HepG2 (cell line): ENCODE measurements around the gene EFNA3. TPM values are rescaled to one million over a fixed set of nuclear protein-coding genes. Genes with fewer than 3 reads are reported as not detected.

Experiments used
- AGO1 ChIP-seq: fragments of 200-400 bp; formaldehyde crosslinking; IDR thresholded peaks from 2 replicates; pipeline ENCODE4 v1.6.1; 2017; ENCODE audit warnings: mild to moderate bottlenecking, low read depth, low read length, moderate library complexity; ENCODE audit not compliant: poor library complexity, severe bottlenecking
- ARID3A ChIP-seq: IDR thresholded peaks from 2 replicates; pipeline ENCODE4 v1.6.1; 2012; ENCODE audit warnings: low read depth, low read length, improper control_type of control experiment
- ATM ChIP-seq: fragments of 450-650 bp; IDR thresholded peaks from 2 replicates; pipeline ENCODE4 v1.7.1; 2017; ENCODE audit warnings: mild to moderate bottlenecking, borderline replicate concordance
- CENPT ChIP-seq: sonication (generic); formaldehyde crosslinking; IDR thresholded peaks from 2 replicates; pipeline ENCODE4 v1.8.0; 2022; ENCODE audit warnings: low read depth, mild to moderate bottlenecking, moderate library complexity, missing genetic modification reagents
- E2F1 ChIP-seq: sonication (generic); formaldehyde crosslinking; IDR thresholded peaks from 2 replicates; pipeline ENCODE4 v1.5.0; 2020; ENCODE audit warnings: missing genetic modification reagents
- ETV5 ChIP-seq: IDR thresholded peaks from 2 replicates; pipeline ENCODE4 v1.6.1; 2018; ENCODE audit warnings: missing biosample characterization, missing genetic modification reagents, inconsistent platforms, borderline replicate concordance
- GABPB1 ChIP-seq: IDR thresholded peaks from 2 replicates; pipeline ENCODE4 v1.6.1; 2016; ENCODE audit warnings: mild to moderate bottlenecking, missing genetic modification reagents, moderate library complexity, missing compliant biosample characterization
- KDM3A ChIP-seq: IDR thresholded peaks from 2 replicates; pipeline ENCODE4 v1.6.1; 2018; ENCODE audit warnings: low read depth, missing compliant biosample characterization
- MEIS2 ChIP-seq: sonication (generic); formaldehyde crosslinking; IDR thresholded peaks from 2 replicates; pipeline ENCODE4 v1.9.0; 2021; ENCODE audit warnings: mild to moderate bottlenecking, missing genetic modification reagents
- NFIB ChIP-seq: sonication (generic); formaldehyde crosslinking; IDR thresholded peaks from 2 replicates; pipeline ENCODE4 v1.9.0; 2021; ENCODE audit warnings: missing genetic modification reagents, mild to moderate bottlenecking, borderline replicate concordance
- PRDM15 ChIP-seq: sonication (generic); formaldehyde crosslinking; IDR thresholded peaks from 2 replicates; pipeline ENCODE4 v1.4.0; 2020; ENCODE audit warnings: missing genetic modification reagents
- PRPF4 ChIP-seq: fragments of 200-400 bp; formaldehyde crosslinking; IDR thresholded peaks from 2 replicates; pipeline ENCODE4 v1.6.1; 2016; ENCODE audit warnings: low read length, low read depth; ENCODE audit not compliant: poor library complexity, severe bottlenecking
- RBFOX2 ChIP-seq: fragments of 200-400 bp; formaldehyde crosslinking; IDR thresholded peaks from 2 replicates; pipeline ENCODE4 v1.6.1; 2017; ENCODE audit warnings: low read depth, mild to moderate bottlenecking, low read length
- RELA ChIP-seq: sonication (generic); formaldehyde crosslinking; IDR thresholded peaks from 2 replicates; pipeline ENCODE4 v1.4.0; 2020; ENCODE audit warnings: missing genetic modification reagents
- RXRB ChIP-seq: IDR thresholded peaks from 2 replicates; pipeline ENCODE4 v1.6.1; 2016; ENCODE audit warnings: borderline replicate concordance, missing genetic modification reagents, missing compliant biosample characterization
- SALL1 ChIP-seq: sonication (generic); formaldehyde crosslinking; IDR thresholded peaks from 2 replicates; pipeline ENCODE4 v1.8.0; 2022; ENCODE audit warnings: mild to moderate bottlenecking, missing genetic modification reagents
- SOX13 ChIP-seq, 3 experiments: fragments of 450-650 bp in 1 of 3; sonication (generic) in 1 of 3; formaldehyde crosslinking in 1 of 3; IDR thresholded peaks in 2 of 3; conservative IDR thresholded peaks in 1 of 3; 2 replicates each; pipeline versions ENCODE4 v1.5.0 to v1.6.1; 2016 to 2020; ENCODE audit warnings: antibody characterized with exemption in 1 of 3, mild to moderate bottlenecking in 1 of 3, missing compliant biosample characterization in 1 of 3, missing genetic modification reagents in 1 of 3, moderate library complexity in 1 of 3
- TEAD2 ChIP-seq: sonication (generic); formaldehyde crosslinking; IDR thresholded peaks from 2 replicates; pipeline ENCODE4 v1.9.0; 2021; ENCODE audit warnings: missing genetic modification reagents
- ZKSCAN5 ChIP-seq: sonication (generic); formaldehyde crosslinking; IDR thresholded peaks from 2 replicates; pipeline ENCODE4 v1.5.1; 2020; ENCODE audit warnings: mild to moderate bottlenecking, missing genetic modification reagents
- ZNF264 ChIP-seq: sonication (generic); formaldehyde crosslinking; IDR thresholded peaks from 2 replicates; pipeline ENCODE4 v1.4.0; 2020; ENCODE audit warnings: missing genetic modification reagents
- ZNF543 ChIP-seq: sonication (generic); formaldehyde crosslinking; IDR thresholded peaks from 2 replicates; pipeline ENCODE4 v1.4.0; 2020; ENCODE audit warnings: mild to moderate bottlenecking, missing genetic modification reagents
- ZNF556 ChIP-seq: sonication (generic); formaldehyde crosslinking; IDR thresholded peaks from 2 replicates; pipeline ENCODE4 v1.4.0; 2020; ENCODE audit warnings: mild to moderate bottlenecking, missing genetic modification reagents, borderline replicate concordance
- ZNF713 ChIP-seq: sonication (generic); formaldehyde crosslinking; IDR thresholded peaks from 2 replicates; pipeline ENCODE4 v1.4.0; 2020; ENCODE audit warnings: mild to moderate bottlenecking, missing genetic modification reagents
- ZNF749 ChIP-seq: sonication (generic); formaldehyde crosslinking; IDR thresholded peaks from 2 replicates; pipeline ENCODE4 v1.8.0; 2022; ENCODE audit warnings: mild to moderate bottlenecking, missing genetic modification reagents, moderate library complexity, borderline replicate concordance
- polyA plus RNA-seq, 8 experiments: library from polyadenylated mRNA; depleted of rRNA in 3 of 8; stranded (reverse) in 7 of 8; unstranded in 1 of 8; fragments of >200 nt; fragmentation: Illumina TruSeq in 4 of 8; extraction: Trizol in 4 of 8; gene quantifications; 2 replicates each; pipeline versions ENCODE4 v1.2.1 to v1.2.3, GENCODE V29; 2011 to 2016; ENCODE audit warnings: low read depth in 4 of 8, missing spikeins in 1 of 8, mixed read lengths in 1 of 8; ENCODE audit not compliant: insufficient read depth in 1 of 8
- total RNA-seq, 5 experiments: library from RNA; depleted of rRNA; stranded (reverse); fragments of >200 nt; fragmentation: Illumina TruSeq; extraction: Trizol; gene quantifications; 2 replicates each; pipeline ENCODE4 v1.2.3, GENCODE V29; 2016; ENCODE audit warnings: low read depth in 1 of 5

EFNA3 gene
- total and polyA plus RNA-seq, 2 of the 13 experiments (the other 11 are each of a cell fraction or from before 2014, with no cell fraction given) = 1.0 to 5.7 TPM

- no peak for TF ChIP-seq ARID3A
- peak; percentile 62; the same call in 1 of the 2 replicates for TF ChIP-seq ZNF264 (CRISPR knock-in tag)
- TF ChIP-seq NFIB (CRISPR knock-in tag) = no peak
- TF ChIP-seq ZNF556 (CRISPR knock-in tag) = peak; percentile 76
- peak; percentile 93 for TF ChIP-seq GABPB1 (CRISPR knock-in tag)
- TF ChIP-seq ETV5 (CRISPR knock-in tag) = peak; percentile 82
- no peak for TF ChIP-seq ZNF713 (CRISPR knock-in tag)
- peak; percentile 35; the same call in 1 of the 2 replicates for TF ChIP-seq RELA (CRISPR knock-in tag)
- no peak for TF ChIP-seq SOX13 (IDR thresholded peaks at IDR 0.05)
- peak; percentile 25 to 66; a peak in 2 of 4 replicates for TF ChIP-seq SOX13 (CRISPR knock-in tag; conservative IDR thresholded peaks at IDR 0.05 in 1 of 2, IDR thresholded peaks at IDR 0.05 in 1 of 2)
- TF ChIP-seq AGO1 = peak; percentile 100
- peak; percentile 58 for TF ChIP-seq SALL1 (CRISPR knock-in tag)
- no peak for TF ChIP-seq CENPT (CRISPR knock-in tag)
- no peak for TF ChIP-seq TEAD2
- TF ChIP-seq ZNF749 = peak; percentile 83; the same call in 1 of the 2 replicates
- TF ChIP-seq ZNF543 (CRISPR knock-in tag) = peak; percentile 71; the same call in 1 of the 2 replicates
- no peak for TF ChIP-seq RXRB (CRISPR knock-in tag)
- peak; percentile 38; the same call in 1 of the 2 replicates for TF ChIP-seq E2F1
- TF ChIP-seq PRPF4 = no peak
- TF ChIP-seq RBFOX2 = peak; percentile 100
- TF ChIP-seq MEIS2 (CRISPR knock-in tag) = no peak
- TF ChIP-seq PRDM15 = peak; percentile 82; the same call in 1 of the 2 replicates
- no peak for TF ChIP-seq ATM
- no peak for TF ChIP-seq ZKSCAN5 (CRISPR knock-in tag)
- TF ChIP-seq KDM3A (CRISPR knock-in tag) = no peak
Observed at GRCh38 chr1:155135415-155136028, 56.9 kb downstream of the EFNA3 start, which contains the start of gene SLC50A1 (continued).
